ENCODE data around the gene DAD1. TPM values are rescaled to one million over a fixed set of nuclear protein-coding genes. Genes with fewer than 3 reads are reported as not detected.

The DAD1 gene
- total RNA-seq, 2 experiments from 2014 or later, result 194 to 196 TPM

DNA sequence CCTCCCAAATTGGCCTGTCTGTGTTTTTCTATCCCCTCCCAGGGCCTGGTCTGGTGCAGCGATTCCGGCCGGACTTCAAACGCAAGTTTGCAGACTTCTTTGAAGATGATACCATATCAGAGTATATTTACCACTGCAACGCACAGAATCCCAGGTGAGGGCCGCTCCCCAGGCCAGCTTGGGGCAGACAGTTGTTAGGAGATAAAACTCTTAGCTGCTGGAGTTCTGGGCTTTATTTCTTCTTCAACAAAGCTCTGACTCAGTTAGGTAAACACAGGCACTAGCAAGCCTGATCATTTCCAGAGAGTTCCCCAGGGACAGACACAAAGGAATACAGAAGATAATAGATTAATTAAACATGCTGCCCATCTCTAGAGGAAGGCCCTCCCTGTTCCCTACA, 17.4 kb upstream of the DAD1 start:
- Mint-ChIP-seq H3K4me3 (no peak overlapping the region), H3K36me3 (ENCODE audit: low read depth) (peaks cover 36% of the 10 kb centered on the region), H3K27ac (no peak overlapping the region), H3K4me1 (ENCODE audit: low read depth) (no peaks in the 10 kb centered on the region), H3K27me3 (no peaks in the 10 kb centered on the region), H3K9me3 (no peaks in the 10 kb centered on the region)
- intact Hi-C loops (cut with micrococcal nuclease), result no loop called here
- POLR2A ChIA-PET, result no interaction called here
- ATAC-seq (no peak), DNase-seq (no peak)
- CTCF ChIA-PET, result interaction anchor here (1.0 kb wide), 1 partner anchor 246 kb away, joined by 3 read pairs; no protein-coding TSS in a partner anchor
- TF ChIP-seq, protein P1, sequence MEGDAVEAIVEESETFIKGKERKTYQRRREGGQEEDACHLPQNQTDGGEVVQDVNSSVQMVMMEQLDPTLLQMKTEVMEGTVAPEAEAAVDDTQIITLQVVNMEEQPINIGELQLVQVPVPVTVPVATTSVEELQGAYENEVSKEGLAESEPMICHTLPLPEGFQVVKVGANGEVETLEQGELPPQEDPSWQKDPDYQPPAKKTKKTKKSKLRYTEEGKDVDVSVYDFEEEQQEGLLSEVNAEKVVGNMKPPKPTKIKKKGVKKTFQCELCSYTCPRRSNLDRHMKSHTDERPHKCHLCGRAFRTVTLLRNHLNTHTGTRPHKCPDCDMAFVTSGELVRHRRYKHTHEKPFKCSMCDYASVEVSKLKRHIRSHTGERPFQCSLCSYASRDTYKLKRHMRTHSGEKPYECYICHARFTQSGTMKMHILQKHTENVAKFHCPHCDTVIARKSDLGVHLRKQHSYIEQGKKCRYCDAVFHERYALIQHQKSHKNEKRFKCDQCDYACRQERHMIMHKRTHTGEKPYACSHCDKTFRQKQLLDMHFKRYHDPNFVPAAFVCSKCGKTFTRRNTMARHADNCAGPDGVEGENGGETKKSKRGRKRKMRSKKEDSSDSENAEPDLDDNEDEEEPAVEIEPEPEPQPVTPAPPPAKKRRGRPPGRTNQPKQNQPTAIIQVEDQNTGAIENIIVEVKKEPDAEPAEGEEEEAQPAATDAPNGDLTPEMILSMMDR (IDR thresholded peaks at IDR 0.05), result no peak

DNA sequence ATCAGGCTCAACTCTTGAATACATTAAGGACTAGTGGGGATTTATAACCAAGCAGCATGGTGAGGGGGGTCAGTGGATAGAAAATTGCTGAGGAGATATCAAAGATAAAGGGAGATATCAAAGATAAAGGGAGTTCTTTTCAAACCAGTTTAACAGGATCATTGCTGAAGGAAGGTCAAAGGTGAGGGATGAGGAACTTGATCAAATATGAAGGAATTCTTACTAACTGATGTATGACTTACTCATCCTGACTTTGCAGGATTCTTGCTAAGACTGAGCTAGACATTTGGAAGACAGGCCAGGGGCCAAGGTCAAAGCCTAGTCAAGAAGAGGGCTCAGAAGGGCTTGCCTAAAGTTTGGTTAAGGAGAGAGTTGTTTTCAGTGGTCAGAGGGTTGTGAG, 13.8 kb upstream of the DAD1 start:
- ATAC-seq (no peak), DNase-seq (no peak)
- intact Hi-C loops (cut with micrococcal nuclease), result no loop called here
- no peak overlapping the region for H3K4me3 Mint-ChIP-seq
- POLR2A ChIA-PET, result no interaction called here
- no peaks in the 10 kb centered on the region for H3K9me3 Mint-ChIP-seq
- H3K4me1 Mint-ChIP-seq (ENCODE audit: low read depth), result peaks cover 22% of the 10 kb centered on the region
- TF ChIP-seq, protein P1 (IDR thresholded peaks at IDR 0.05), result no peak
- CTCF ChIA-PET, result interaction anchor here (1.0 to 4.0 kb wide), 5 partner anchors 10 to 71 kb away, joined by 3 to 19 read pairs (median 3); partner anchors contain the start of gene DAD1
- peaks cover 27% of the 10 kb centered on the region for H3K36me3 Mint-ChIP-seq (ENCODE audit: low read depth)
- H3K27me3 Mint-ChIP-seq, result no peaks in the 10 kb centered on the region
- H3K27ac Mint-ChIP-seq, result no peak overlapping the region

DNA sequence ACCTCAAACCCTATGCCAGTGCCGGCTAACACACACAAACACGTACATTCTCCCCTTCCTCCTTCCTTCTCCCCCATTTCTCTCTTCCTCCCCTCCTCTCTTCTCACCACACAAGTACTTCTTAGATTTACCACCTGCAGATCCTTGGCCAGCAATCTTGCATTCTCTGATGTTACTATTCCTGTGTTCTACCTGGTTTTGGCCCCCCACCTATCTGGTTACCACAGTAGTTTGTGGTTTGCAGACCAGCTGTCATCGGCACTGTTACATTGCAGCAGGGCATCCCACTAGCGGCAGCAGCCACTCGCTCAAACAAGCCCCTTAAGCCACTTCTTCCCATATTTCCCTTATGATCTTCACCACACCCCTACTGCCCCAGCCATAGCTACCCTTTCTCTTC, 13.0 kb upstream of the DAD1 start:
- DNase-seq, result no peak
- H3K27me3 Mint-ChIP-seq, result no peaks in the 10 kb centered on the region
- intact Hi-C loops (cut with micrococcal nuclease), result no loop called here
- no peak for ATAC-seq
- ChIA-PET CTCF (interaction anchor here (1.3 to 4.0 kb wide), 6 partner anchors 9 to 52 kb away, joined by 3 to 19 read pairs (median 5); partner anchors contain the start of gene DAD1), POLR2A (interaction anchor here (0.6 to 0.7 kb wide), 2 partner anchors 21 to 878 kb away, joined by 3 read pairs; no protein-coding TSS in a partner anchor)
- H3K4me3 Mint-ChIP-seq, result no peak overlapping the region
- peaks cover 26% of the 10 kb centered on the region for H3K4me1 Mint-ChIP-seq (ENCODE audit: low read depth)
- peaks cover 24% of the 10 kb centered on the region for H3K36me3 Mint-ChIP-seq (ENCODE audit: low read depth)
- no peaks in the 10 kb centered on the region for H3K9me3 Mint-ChIP-seq
- TF ChIP-seq, protein P1 (IDR thresholded peaks at IDR 0.05), result no peak
- no peak overlapping the region for H3K27ac Mint-ChIP-seq

DNA sequence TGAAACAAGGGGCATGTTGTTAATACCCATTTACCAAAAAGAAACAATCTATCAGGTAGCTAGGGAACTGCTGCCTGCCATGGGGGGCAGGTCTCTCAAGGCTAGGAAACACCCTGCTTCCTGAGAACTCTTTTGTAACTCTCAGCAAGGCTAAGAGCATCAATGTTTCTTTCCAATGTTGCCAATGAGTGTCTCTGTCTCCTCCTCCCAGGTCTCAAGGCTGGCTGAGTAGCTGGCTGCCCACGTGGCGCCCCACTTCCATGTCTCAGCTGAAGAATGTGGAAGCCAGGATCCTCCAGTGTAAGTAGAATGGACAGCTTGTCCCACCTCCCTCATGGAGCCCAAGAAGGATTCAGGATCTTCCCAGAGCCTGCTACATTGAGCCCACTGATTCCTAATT, 12.4 kb upstream of the DAD1 start:
- Mint-ChIP-seq H3K4me1 (ENCODE audit: low read depth) (peaks cover 26% of the 10 kb centered on the region), H3K27ac (no peak overlapping the region), H3K36me3 (ENCODE audit: low read depth) (peaks cover 22% of the 10 kb centered on the region), H3K9me3 (no peaks in the 10 kb centered on the region), H3K4me3 (no peak overlapping the region), H3K27me3 (no peaks in the 10 kb centered on the region)
- TF ChIP-seq, protein P1 (IDR thresholded peaks at IDR 0.05), result no peak
- ATAC-seq, result no peak
- no peak for DNase-seq
- ChIA-PET POLR2A (interaction anchor here (0.6 kb wide), 1 partner anchor 877 kb away, joined by 3 read pairs; no protein-coding TSS in a partner anchor), CTCF (interaction anchor here (1.3 to 4.0 kb wide), 6 partner anchors 8 to 53 kb away, joined by 3 to 19 read pairs (median 5); partner anchors contain the start of gene DAD1)
- intact Hi-C loops (cut with micrococcal nuclease), result no loop called here

DNA sequence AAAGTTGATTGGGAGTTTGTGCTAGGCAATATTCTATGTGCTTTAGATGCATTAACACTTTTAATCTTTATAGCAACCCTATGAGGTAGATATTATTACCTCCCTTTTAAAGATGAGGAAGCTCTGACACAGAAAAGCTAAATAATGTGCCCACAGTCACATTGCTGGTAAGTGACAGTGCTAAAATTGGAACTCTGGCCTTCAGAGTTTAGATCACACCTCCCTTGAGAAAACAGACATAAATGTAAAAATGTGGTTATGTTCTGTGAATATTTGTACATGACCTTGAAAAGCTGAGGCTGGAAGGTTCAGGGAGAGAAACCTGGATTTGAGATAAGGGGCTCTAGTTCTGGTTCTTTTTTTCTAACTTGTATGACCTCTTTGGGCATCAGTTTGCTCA, 11.0 kb upstream of the DAD1 start:
- CTCF ChIA-PET, result interaction anchor here (1.0 to 4.0 kb wide), 2 partner anchors 11 to 30 kb away, joined by 4 to 19 read pairs; partner anchors contain the start of gene DAD1
- intact Hi-C loops (cut with micrococcal nuclease), result no loop called here
- Mint-ChIP-seq H3K27ac (no peak overlapping the region), H3K4me3 (no peak overlapping the region), H3K27me3 (no peaks in the 10 kb centered on the region), H3K4me1 (ENCODE audit: low read depth) (peaks cover 26% of the 10 kb centered on the region), H3K9me3 (no peaks in the 10 kb centered on the region), H3K36me3 (ENCODE audit: low read depth) (peaks cover 18% of the 10 kb centered on the region)
- TF ChIP-seq, protein P1 (IDR thresholded peaks at IDR 0.05), result no peak
- DNase-seq, result no peak
- no peak for ATAC-seq
- POLR2A ChIA-PET, result interaction anchor here (1.3 kb wide), 1 partner anchor 11 kb away, joined by 6 read pairs; the partner anchor contains the start of gene DAD1
